MM.1S (cell line): ENCODE measurements around the gene IGLON5.

Source experiments
- DNase-seq: peaks from one replicate; pipeline ENCODE4 v3.0.0-alpha.2; 2015
- H2AFZ ChIP-seq: fragments of 300-600 bp; sonication (generic); 2 replicates; pipeline ENCODE4 v1.6.0; 2016; ENCODE audit warnings: antibody characterized with exemption, low read length
- H3F3A ChIP-seq: fragments of 300-600 bp; sonication (generic); 2 replicates; pipeline ENCODE4 v1.6.1; 2016; ENCODE audit warnings: mild to moderate bottlenecking, antibody characterized with exemption, low read length, moderate library complexity, mixed read lengths; ENCODE audit not compliant: insufficient read depth
- H3K27ac ChIP-seq: fragments of 300-600 bp; sonication (generic); 2 replicates; pipeline ENCODE4 v1.5.1; 2016; ENCODE audit warnings: mild to moderate bottlenecking, low read length
- H3K27me3 ChIP-seq: fragments of 300-600 bp; sonication (generic); replicated peaks from 2 replicates; pipeline ENCODE4 v1.6.0; 2016; ENCODE audit warnings: low read length; ENCODE audit not compliant: insufficient read depth
- H3K36me3 ChIP-seq: fragments of 300-600 bp; sonication (generic); replicated peaks from 2 replicates; pipeline ENCODE4 v1.6.1; 2016; ENCODE audit warnings: mild to moderate bottlenecking, low read length, mixed read lengths; ENCODE audit not compliant: insufficient read depth
- H3K4me1 ChIP-seq: fragments of 300-600 bp; sonication (generic); 2 replicates; pipeline ENCODE4 v1.6.1; 2016; ENCODE audit warnings: low read length, mixed read lengths
- H3K4me2 ChIP-seq: fragments of 300-600 bp; sonication (generic); 2 replicates; pipeline ENCODE4 v1.6.0; 2016; ENCODE audit warnings: low read depth, low read length
- H3K4me3 ChIP-seq: fragments of 300-600 bp; sonication (generic); 2 replicates; pipeline ENCODE4 v1.5.1; 2016; ENCODE audit warnings: low read length, mixed read lengths
- H3K79me2 ChIP-seq: fragments of 300-600 bp; sonication (generic); 2 replicates; pipeline ENCODE4 v1.6.1; 2016; ENCODE audit warnings: mixed run types, low read length, mixed read lengths
- H3K9ac ChIP-seq: fragments of 300-600 bp; sonication (generic); 2 replicates; pipeline ENCODE4 v1.6.1; 2016; ENCODE audit warnings: low read length, mixed read lengths
- H3K9me2 ChIP-seq: fragments of 300-600 bp; sonication (generic); replicated peaks from 2 replicates; pipeline ENCODE4 v1.6.1; 2016; ENCODE audit warnings: mild to moderate bottlenecking, low read length, mixed read lengths; ENCODE audit not compliant: insufficient read depth
- H3K9me3 ChIP-seq: fragments of 300-600 bp; sonication (generic); replicated peaks from 2 replicates; pipeline ENCODE4 v1.6.1; 2016; ENCODE audit warnings: mild to moderate bottlenecking, low read length, mixed read lengths; ENCODE audit not compliant: insufficient read depth
- H4K20me1 ChIP-seq: fragments of 300-600 bp; sonication (generic); 2 replicates; pipeline ENCODE4 v1.6.1; 2016; ENCODE audit warnings: mild to moderate bottlenecking, low read length, moderate library complexity, mixed read lengths; ENCODE audit not compliant: insufficient read depth
- CTCF ChIP-seq: fragments of 300-600 bp; sonication (generic); IDR thresholded peaks from 2 replicates; pipeline ENCODE4 v1.5.1; 2016; ENCODE audit warnings: antibody characterized with exemption, low read length, mixed read lengths
- EZH2 ChIP-seq: fragments of 300-600 bp; sonication (generic); optimal IDR thresholded peaks from 2 replicates; pipeline ENCODE3; 2017; ENCODE audit warnings: low read depth, mild to moderate bottlenecking, antibody characterized with exemption, low read length, mixed read lengths
- EZH2phosphoT487 ChIP-seq: fragments of 300-600 bp; sonication (generic); IDR thresholded peaks from 2 replicates; pipeline ENCODE4 v1.6.1; 2018; ENCODE audit warnings: antibody characterized with exemption, low read length

IGLON5 gene

GRCh38 chr19:51337861-51338562, 26.6 kb downstream of the IGLON5 start:
- no peak overlapping the region for H3K4me2 ChIP-seq
- H3K36me3 ChIP-seq = no peaks in the 10 kb centered on the region
- no peak overlapping the region for H3K27ac ChIP-seq
- H3K9me2 ChIP-seq = no peaks in the 10 kb centered on the region
- H3K9me3 ChIP-seq = no peaks in the 10 kb centered on the region
- no peak overlapping the region for H2AFZ ChIP-seq
- no peak overlapping the region for H3K4me3 ChIP-seq
- no peaks in the 10 kb centered on the region for H3K27me3 ChIP-seq
- H4K20me1 ChIP-seq = no peaks in the 10 kb centered on the region
- H3K4me1 ChIP-seq = no peaks in the 10 kb centered on the region
- TF ChIP-seq EZH2phosphoT487 (no peak), CTCF (no peak), EZH2 (no peak)
- no peaks in the 10 kb centered on the region for H3F3A ChIP-seq
- DNase-seq = no peak
- H3K9ac ChIP-seq = no peak overlapping the region
- no peaks in the 10 kb centered on the region for H3K79me2 ChIP-seq

- Histone ChIP-seq H3K9me2 (no peaks in the 10 kb centered on the region), H3K4me3 (no peak overlapping the region), H4K20me1 (no peaks in the 10 kb centered on the region), H3K27ac (no peak overlapping the region), H3K79me2 (no peaks in the 10 kb centered on the region), H3K9me3 (no peaks in the 10 kb centered on the region), H3K36me3 (no peaks in the 10 kb centered on the region), H3K27me3 (no peaks in the 10 kb centered on the region), H3F3A (no peaks in the 10 kb centered on the region), H3K9ac (no peak overlapping the region), H3K4me2 (no peak overlapping the region), H2AFZ (no peak overlapping the region), H3K4me1 (no peaks in the 10 kb centered on the region)
- DNase-seq = no peak
- TF ChIP-seq EZH2phosphoT487 (no peak), EZH2 (no peak), CTCF (no peak)
Observed at GRCh38 chr19:51338563-51339312, 27.3 kb downstream of the IGLON5 start.

- Histone ChIP-seq H3K9ac (no peak overlapping the region), H3K27me3 (no peaks in the 10 kb centered on the region), H3K4me1 (no peaks in the 10 kb centered on the region), H3K4me2 (no peak overlapping the region), H3K9me3 (no peaks in the 10 kb centered on the region), H3K4me3 (no peak overlapping the region), H3K79me2 (no peaks in the 10 kb centered on the region), H3K9me2 (no peaks in the 10 kb centered on the region), H3F3A (no peaks in the 10 kb centered on the region), H3K36me3 (no peaks in the 10 kb centered on the region), H3K27ac (no peak overlapping the region), H4K20me1 (no peaks in the 10 kb centered on the region), H2AFZ (no peak overlapping the region)
- TF ChIP-seq EZH2phosphoT487 (no peak), EZH2 (no peak), CTCF (no peak)
- no peak for DNase-seq
Observed at GRCh38 chr19:51339313-51339686, 27.9 kb downstream of the IGLON5 start.
